HG02798 (cell line): ENCODE measurements around the gene ZFAND4.
"Not testable (repeated sequence)": the region's sequence is repeated elsewhere in the genome, so short reads cannot be mapped to it uniquely, and the experiment has no call there.

Source experiments
- ATAC-seq: cut with Tn5 transposase; IDR thresholded peaks from one replicate; pipeline ENCODE4 v1.9.1; 2021; ENCODE audit warnings: mild to moderate bottlenecking; ENCODE audit not compliant: unreplicated experiment, poor library complexity

The ZFAND4 gene

DNA sequence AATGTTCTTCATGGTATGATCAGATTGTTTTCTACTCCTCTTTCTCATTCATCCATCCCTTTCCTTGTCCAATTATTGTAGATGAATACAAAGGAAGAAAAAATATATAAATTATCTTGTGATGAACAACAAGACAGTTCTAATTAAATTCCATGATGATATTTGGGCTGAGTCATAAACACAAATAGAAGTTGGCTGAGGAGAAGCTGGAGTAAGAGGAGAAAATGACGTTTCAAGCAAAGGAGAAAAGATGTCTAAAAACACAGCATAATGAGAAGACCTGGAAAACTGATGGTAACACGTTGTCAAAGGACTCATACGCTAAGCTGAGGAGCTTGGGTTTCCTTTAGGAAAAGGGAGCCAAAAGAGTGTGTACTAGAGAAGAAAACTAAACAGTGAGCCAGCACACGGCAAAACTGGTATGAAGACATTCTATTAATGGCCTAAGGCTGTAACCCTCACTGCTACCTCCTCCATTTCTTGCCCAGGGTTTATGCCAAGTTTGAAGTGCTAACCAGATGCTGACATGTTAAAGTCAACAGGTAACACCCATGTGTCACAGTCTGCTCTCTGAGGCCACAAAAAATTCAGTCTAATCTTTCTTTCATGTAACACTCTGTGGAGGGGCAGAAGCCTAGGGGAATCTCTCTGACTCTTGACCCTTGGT lies 26.1 kb downstream of the ZFAND4 start:
- no peak for ATAC-seq

DNA sequence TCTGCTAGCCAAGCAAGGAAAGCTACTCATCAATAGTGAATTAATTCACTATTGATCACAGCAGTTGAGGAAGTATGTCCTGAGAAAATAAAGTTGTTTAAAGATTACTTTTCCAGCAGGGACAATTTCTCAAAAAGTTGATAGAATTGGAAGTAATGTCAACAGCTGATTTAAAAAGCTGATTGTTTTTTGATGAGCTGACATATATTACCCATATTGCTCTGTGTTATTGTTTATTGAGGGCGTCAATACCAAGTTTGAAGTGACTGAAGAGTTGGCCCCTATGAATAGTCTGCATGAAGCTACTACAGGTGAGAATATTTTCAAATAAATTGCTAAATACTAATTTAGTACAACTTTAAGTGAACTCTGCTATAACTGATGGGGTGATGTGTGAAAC lies 28.0 kb downstream of the ZFAND4 start:
- ATAC-seq, result no peak

DNA sequence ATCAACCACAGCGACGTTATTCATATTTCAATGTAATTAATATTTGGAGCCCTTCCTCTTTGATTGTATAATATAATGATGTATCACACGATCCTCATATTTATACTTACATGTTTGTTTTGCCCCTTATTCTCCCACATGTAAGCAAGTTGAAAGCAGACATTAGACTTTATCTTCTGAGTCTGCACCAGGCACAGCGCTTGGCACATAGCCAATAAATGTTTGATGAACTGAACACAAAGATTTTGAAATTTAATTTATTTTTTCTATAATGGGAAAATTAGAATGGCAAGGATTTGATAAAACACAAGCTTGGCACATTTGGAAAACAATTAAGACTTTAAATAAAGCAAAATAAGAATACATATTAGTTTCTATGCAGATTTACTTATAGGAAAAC lies 31.6 kb downstream of the ZFAND4 start:
- ATAC-seq, result no peak

DNA sequence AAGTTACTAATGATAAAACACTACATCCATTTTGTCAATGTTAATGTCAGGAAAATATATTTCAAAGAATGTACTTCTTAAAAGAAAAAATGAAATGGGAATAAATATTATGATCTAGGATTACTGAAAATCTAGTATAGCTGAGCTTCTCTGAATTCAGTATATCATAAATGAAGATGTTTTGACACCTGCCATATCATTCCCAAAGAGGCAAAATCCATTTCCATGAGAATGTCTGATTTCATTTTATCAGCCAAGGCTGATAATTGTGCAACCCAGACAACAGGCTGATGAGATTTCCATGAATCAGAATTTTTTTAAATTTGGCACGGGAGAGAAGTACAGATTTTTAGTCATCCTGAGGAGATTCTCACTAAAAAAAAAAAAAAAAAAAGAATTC lies 32.5 kb downstream of the ZFAND4 start:
- ATAC-seq, result no peak

DNA sequence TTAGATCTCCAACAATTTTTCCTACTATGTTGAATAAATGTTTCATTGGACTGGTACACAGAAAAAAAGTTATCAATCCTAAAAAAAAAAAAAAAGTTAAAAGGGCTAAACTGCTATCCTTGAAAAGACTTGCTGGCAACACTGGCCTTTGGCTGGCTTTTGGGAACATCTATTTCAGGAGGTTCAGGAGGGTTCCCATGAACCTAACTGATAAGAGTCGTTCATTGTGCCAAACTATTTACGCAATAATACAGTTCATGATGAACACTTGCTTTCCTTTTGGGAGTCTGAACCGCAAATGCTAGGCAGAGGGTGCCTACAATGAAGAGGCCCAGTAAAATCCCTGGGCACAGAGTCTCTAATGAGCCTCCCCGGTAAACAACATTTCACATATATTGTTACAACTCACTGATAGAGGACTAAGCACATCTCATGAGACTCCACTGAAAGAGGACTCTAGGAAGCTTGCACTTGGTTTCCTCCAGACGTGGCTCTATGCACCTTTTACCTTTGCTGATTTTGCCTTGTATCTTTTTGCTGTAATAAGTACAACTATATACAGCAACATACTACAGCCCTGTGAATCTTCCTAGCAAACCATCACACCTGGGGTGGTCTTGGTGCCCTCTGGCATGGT lies 45.0 kb downstream of the ZFAND4 start:
- ATAC-seq, result no peak

DNA sequence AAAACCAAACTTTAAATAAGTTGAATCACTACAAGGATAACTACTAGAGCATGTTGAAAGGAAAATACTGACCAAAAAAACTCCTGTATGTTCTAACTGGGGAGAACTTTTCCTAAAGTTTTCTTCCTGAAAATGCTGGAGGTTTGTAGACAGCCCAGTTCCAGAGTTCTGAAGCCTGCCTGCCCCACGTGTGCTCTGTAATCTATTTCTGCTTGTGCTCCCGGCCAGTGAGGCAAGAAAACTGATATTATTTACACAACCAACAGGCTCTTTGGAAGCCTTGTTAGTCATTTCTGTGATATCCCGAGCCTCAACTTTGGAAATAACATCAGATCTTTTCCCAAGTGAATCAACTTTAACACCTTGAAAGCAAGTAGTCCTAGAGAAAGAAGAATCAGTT lies 46.7 kb downstream of the ZFAND4 start:
- no peak for ATAC-seq

DNA sequence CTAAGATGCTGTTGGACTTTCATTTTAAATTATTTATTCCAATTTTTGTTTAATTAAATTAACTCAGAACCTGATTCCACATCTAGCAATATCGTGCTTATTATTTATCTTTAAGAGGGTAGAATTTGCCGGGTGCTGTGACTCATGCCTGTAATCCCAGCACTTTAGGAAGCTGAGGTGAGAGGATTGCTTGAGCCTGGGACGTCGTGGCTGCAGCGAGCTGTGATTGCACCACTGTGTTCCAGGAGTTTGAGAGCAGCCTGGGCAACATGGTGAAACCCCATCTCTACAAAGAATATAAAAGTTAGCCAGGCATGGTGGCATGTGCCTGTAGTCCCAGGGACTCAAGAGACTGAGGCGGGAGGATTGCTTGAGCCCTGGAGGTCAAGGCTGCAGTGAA lies 47.8 kb downstream of the ZFAND4 start:
- ATAC-seq, result no peak

DNA sequence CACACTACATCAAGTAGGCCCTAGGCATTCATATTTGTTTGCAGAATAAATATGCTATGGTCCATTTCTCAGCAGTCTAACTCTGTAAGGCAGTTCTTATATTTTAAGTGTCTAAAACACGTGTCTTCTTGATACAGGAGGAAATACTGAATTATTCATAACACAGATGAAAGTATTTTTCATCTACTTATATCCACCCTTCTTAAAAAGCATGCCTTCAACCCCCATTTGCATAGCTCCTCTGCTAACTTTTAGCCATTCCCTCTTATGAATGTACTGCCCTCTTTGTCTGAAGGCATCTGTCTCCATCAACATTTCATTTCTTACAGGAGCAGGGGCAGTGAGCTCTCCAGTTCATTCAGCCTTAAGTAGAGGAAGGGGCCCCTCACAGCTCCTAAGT lies 57.7 kb downstream of the ZFAND4 start:
- ATAC-seq, result no peak

DNA sequence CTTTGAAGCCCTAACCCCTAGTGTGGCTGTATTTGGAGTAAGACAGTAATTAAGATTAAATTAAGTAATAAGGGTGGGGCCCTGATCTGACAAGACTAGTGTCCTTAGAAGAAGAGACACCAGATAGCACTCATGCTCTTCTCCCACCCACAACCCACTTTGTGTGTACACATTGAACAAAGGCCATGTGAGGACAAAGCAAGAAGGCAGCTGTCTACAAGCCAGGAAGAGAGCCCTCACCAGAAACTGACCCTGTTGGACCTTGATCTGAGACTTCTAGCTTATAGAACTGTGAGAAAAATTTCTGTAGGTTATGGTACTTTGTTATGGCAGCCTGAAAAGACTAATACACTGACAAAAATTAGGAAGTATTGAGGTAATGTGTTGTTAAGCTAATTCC lies 59.8 kb downstream of the ZFAND4 start:
- no peak for ATAC-seq

DNA sequence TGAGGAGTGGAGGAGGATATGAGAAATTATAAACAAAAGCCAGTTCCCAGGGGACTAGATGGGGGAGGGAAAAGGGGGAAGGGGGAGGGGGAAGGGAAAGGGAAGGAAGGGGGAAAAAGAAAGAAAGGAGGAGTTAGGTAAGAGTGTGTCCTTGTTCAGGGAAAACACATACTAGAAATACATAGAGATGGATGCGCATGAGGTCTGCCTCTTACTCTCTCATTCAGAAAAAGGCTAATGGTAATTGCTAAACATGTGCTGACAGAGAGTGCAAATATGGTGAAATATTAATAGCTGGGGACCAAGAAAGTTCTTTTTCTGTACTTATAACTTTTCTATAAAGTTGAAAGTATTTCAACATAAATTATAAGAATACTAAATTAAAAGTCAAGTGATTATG lies 64.5 kb downstream of the ZFAND4 start:
- ATAC-seq, result no peak

DNA sequence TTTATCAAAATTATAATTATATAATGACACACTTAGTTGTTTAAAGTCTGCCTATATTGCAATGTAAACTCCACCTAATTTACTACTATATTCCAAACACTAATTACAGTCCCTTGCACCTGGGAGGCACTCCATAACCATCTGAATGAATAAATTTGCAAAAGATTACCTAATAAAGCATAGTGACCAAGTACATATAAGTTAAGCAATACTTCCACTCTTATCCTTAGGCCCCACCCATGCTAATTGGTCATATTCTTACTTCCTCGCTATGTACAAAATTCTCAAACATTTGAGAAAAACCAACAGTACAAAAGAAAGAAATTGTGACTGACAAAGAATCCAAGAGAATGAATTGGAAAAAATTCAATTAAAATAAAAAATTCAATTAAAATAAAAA lies 65.3 kb downstream of the ZFAND4 start:
- no peak for ATAC-seq

DNA sequence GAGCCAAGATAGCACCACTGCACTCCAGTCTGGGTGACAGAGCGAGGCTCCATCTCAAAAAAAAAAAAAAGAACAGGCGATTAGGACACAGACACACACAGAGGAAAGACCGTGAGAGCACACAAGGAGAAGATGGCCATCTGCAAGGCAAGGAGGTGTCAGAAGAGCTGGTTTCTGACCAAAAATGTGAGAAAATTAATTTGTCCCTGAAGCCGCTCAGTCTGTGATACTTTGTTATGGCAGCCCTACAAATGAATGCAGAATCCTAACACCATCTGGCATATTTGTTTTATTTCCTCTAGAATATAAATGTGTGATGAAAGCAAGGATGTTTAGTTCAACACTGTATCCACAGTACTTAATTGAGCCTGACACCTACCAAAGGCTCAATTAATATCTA lies 69.7 kb downstream of the ZFAND4 start:
- no peak for ATAC-seq

DNA sequence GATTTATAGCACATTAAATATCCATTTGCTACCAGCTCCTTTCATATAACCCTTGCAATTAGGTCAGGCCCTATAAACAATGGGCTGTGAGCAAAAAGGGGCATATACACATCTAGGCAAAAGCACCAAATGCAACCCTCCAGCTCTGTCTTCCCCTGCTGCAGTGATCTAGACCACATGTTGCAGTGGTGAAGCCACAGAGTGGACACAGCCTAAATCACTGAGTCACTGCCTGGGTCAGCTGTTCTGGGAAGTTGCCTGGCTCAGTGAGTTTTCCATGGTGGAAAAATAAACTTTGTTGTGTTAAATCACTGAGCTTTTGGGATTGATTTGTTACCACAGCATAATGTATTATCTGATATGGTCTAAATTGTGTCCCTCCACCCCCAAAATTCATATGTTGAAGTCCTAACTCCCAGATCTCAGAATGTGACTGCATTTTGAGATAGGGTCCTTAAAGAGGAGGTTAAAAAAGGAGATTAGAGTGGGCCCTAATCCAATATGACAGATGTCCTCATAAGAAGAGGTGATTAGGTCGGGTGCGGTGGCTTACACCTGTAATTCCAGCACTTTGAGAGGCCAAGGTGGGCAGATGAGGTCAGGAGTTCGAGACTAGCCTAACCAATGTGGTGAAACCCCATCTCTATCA lies 70.4 kb downstream of the ZFAND4 start:
- ATAC-seq, result no peak

DNA sequence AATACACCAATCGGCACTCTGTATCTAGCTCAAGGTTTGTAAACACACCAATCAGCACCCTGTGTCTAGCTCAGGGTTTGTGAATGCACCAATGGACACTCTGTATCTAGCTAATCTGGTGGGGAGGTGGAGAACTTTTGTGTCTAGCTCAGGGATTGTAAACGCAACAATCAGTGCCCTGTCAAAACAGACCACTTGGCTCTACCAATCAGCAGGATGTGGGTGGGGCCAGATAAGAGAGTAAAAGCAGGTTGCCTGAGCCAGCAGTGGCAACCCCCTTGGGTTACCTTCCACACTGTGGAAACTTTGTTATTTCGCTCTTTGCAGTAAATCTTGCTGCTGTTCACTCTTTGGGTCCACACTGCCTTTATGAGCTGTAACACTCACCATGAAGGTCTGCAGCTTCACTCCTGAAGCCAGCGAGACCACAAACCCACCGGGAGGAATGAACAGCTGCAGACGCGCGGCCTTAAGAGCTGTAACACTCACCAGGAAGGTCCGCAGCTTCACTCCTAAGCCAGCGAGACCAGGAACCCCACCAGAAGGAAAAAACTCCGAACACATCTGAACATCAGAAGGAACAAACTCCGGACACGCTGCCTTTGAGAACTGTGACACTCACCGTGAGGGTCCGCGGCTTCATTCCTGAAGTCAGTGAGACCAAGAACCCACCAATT lies 71.2 kb downstream of the ZFAND4 start:
- ATAC-seq, result not testable (repeated sequence)

DNA sequence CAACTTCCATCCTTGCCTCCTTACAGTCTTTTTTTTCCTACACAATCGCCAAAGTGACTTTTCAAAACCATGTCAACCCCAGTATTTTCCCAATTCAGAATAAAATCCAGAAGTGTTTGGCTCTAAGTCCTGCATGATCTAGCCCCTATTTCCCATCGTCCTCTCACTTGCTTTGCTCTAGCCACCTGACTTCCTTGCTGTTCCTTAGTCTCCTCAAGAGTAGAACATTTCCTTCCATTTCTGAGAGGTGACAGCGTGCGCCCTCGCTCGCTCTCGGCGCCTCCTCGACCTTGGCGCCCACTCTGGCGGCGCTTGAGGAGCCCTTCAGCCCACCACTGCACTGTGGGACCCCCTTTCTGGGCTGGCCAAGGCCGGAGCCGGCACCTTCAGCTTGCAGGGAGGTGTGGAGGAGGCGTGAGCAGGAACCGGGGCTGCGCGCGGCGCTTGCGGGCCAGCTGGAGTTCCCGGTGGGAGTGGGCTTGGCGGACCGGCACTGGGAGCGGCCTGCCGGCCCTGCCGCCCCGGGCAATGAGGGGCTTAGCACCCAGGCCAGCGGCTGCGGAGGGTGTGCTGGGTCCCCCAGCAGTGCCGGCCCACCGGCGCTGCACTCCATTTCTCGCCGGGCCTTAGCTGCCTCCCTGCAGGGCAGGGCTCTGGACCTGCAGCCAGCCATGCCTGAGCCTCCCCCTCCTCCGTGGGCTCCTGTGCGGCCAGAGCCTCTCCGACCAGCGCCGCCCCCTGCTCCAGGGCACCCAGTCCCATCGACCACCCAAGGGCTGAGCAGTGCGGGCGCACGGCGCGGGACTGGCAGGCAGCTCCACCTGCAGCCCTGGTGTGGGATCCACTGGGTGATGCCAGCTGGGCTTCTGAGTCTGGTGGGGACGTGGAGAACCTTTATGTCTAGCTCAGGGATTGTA lies 72.0 kb downstream of the ZFAND4 start:
- not testable (repeated sequence) for ATAC-seq

DNA sequence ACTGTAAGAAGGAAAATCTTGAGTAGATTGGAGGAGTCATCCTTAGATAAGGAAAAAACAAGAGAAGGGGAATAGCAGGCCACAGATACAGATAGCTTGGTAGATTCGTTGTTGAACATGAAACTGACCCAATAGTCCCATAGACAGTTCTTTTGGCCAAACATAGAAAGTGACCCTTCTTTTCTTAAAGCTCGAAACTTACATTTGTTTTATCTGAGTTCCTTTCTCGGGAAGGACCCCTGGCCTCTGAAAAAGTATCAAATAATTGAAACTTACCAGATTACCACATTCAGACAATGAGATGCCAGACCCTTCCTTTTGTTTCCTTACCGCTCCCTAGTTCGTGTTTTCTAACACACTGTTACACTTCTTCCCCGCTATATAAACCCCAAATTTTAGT lies 72.9 kb downstream of the ZFAND4 start:
- no peak for ATAC-seq

DNA sequence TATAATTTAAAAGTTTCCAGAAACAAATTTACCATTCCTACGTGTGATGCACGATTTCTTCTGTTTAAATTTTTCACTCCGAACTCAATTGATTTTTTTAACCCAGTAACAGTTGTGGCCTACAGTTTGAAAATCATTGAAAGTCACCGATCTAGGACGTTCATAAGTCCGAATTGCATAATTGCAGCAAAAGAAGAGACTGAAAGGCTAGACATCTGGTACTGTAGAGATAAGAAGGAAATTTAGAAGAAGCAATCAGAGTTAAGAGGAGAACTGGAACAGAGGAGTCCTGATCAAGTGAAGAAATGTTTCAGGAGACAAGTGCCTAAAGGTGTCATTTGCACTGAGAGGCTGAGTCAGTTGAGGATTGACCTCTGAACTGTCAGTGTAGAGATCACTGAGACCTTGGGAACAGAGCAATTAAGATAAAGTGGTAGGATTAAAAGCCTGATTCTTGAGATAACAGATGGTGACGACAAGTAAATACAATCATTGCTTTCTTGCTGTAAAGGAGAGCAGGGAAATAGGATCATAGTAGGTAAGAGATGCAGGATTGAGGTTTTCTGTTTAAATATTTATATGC lies 73.5 kb downstream of the ZFAND4 start:
- ATAC-seq, result no peak

DNA sequence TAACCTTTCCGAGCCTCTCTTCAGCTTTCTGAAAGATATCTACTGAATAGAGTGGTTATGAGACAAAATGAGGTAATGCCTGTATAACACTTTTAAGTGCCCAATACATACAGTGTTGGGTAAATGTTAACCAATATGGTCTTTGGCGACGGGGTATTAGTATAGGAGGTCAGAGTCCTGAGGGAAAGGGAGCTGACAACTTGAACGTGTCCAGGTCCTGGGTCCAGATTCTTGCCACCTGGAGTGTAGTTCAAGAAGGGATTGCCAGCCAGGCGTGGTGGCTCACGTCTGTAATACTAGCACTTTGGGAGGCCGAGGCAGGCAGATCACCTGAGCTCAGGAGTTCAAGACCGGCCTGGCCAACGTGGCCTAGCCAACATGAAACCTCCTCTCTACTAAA lies 76.0 kb downstream of the ZFAND4 start:
- ATAC-seq, result no peak

DNA sequence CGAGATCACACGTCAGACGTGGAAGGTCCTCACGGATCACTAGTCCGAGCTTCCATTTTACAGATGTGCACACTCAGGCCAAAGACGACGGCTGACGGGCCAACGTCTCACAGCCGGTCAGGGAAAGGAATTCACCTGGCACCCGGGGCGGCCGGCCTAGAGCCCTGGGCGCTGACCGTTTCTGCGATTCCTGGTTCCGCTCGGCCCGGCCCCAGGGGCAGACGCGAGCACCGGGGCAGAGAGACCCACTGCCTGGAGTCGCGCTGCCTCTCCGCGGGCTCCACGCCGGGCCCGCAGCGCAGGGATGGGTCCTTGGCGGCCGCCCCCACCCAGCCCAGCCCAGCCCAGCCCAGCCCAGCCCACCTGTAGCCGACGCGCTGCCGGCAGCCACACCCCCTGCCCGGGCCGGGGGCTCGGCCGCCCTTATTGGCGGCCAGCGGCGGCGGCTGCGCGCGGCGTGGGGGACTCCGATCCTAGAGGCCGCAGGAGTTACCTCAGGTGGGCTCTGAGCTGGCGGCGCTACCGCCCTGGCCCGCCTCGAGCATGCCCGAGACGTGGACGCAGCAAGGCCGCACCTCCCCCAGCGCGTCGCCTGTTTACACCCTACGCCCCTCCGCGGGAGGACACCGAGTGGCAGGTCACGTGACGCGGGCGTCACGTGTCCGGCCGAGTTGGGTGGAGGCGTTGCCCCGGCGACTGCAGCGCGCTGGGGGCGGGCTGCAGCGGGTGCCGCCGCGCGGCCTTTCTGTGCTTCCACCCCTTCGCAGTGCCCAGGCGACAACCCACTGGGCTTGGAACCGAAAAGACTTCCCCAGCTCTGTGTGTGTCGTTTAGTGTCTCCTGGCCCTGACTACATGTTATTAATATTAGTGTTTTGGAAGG lies 78.1 kb downstream of the ZFAND4 start:
- ATAC-seq, result peak; percentile 96
